Activated naive CD8-positive, alpha-beta T cell treated with anti-CD3 and anti-CD28 coated beads, Interleukin-2, amount 50 U/mL, for 24 hours (primary cell): ENCODE data around the gene MYL2.

Source experiments
- ATAC-seq: fragments of 150-1000 bp; cut with Tn5 transposase; one replicate; pipeline ENCODE4 v1.10.0; 2021
- DNase-seq: peaks from one replicate; pipeline ENCODE4 v3.0.0; 2021
- H3K27ac Mint-ChIP-seq: one replicate; pipeline ENCODE4 v1.8.0; 2021; ENCODE audit warnings: mild to moderate bottlenecking, mixed read lengths
- H3K27me3 Mint-ChIP-seq: one replicate; pipeline ENCODE4 v1.8.0; 2021; ENCODE audit warnings: mixed read lengths
- H3K36me3 Mint-ChIP-seq: one replicate; pipeline ENCODE4 v1.8.0; 2021; ENCODE audit warnings: low read depth, mixed read lengths
- H3K4me1 Mint-ChIP-seq: one replicate; pipeline ENCODE4 v1.8.0; 2021; ENCODE audit warnings: mixed read lengths
- H3K4me3 Mint-ChIP-seq: one replicate; pipeline ENCODE4 v1.8.0; 2021; ENCODE audit warnings: mild to moderate bottlenecking, moderate library complexity, mixed read lengths
- H3K9me3 Mint-ChIP-seq: one replicate; pipeline ENCODE4 v1.8.0; 2021; ENCODE audit warnings: mixed read lengths

Gene MYL2

GRCh38 chr12:110888256-110888991, 32.0 kb downstream of the MYL2 start:
- Mint-ChIP-seq H3K27me3 (peaks cover 5% of the 10 kb centered on the region), H3K4me3 (peak overlapping the region; percentile 85), H3K4me1 (peaks cover 7% of the 10 kb centered on the region), H3K9me3 (no peaks in the 10 kb centered on the region), H3K36me3 (no peaks in the 10 kb centered on the region), H3K27ac (no peak overlapping the region)
- DNase-seq = no peak
- ATAC-seq = no peak

GRCh38 chr12:110885152-110885840, 35.1 kb downstream of the MYL2 start:
- H3K27me3 Mint-ChIP-seq = peaks cover 3% of the 10 kb centered on the region
- H3K9me3 Mint-ChIP-seq = no peaks in the 10 kb centered on the region
- no peak overlapping the region for H3K4me3 Mint-ChIP-seq
- DNase-seq (no peak), ATAC-seq (no peak)
- H3K4me1 Mint-ChIP-seq = peaks cover 4% of the 10 kb centered on the region
- no peak overlapping the region for H3K27ac Mint-ChIP-seq
- no peaks in the 10 kb centered on the region for H3K36me3 Mint-ChIP-seq

GRCh38 chr12:110883251-110883650, 37.1 kb downstream of the MYL2 start:
- no peak for ATAC-seq
- Mint-ChIP-seq H3K9me3 (no peaks in the 10 kb centered on the region), H3K4me1 (peaks cover 4% of the 10 kb centered on the region), H3K27ac (no peak overlapping the region), H3K27me3 (peaks cover 3% of the 10 kb centered on the region), H3K36me3 (no peaks in the 10 kb centered on the region), H3K4me3 (no peak overlapping the region)
- no peak for DNase-seq

DNA sequence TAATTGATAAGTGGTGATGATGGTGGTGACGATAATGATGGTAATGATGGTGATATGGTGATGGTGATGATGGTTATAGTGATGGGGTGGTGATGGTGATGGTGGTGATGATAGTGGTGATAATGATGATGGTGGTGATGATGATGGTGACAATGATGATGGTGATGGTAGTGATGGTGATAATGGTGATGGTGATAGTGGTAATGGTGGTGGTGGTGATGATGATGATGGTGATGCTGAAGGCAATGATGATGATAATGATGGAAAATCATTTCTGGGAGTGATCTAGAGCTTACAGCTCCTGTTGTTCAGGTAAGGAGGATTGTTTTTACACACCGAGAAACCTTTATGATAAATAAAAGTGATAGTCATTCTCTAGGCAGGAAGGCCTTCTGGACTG, 39.7 kb downstream of the MYL2 start:
- DNase-seq (no peak), ATAC-seq (no peak)
- H3K27ac Mint-ChIP-seq = no peak overlapping the region
- no peaks in the 10 kb centered on the region for H3K36me3 Mint-ChIP-seq
- H3K9me3 Mint-ChIP-seq = no peaks in the 10 kb centered on the region
- no peak overlapping the region for H3K4me3 Mint-ChIP-seq
- H3K4me1 Mint-ChIP-seq = no peaks in the 10 kb centered on the region
- peaks cover 4% of the 10 kb centered on the region for H3K27me3 Mint-ChIP-seq

DNA sequence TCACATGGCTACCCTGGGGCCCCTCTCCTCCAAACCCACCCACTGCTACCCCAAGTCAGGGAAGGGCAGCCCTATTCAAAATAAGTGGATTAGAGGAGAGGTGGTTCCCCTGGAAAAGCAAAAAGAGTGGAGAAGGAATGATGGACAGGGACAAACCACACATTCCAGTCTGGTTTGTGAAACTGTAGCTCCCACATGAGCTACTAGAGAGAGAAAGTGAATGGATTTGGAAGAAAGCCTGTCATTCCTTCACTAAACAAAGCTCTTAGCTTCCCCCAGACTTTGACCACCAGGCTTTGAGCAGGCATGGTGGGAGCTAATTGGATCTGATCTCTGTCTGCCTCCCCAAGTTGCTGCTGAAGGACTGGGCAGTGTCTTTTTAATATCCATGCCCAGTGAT, 45.6 kb downstream of the MYL2 start:
- H3K27me3 Mint-ChIP-seq = peaks cover 4% of the 10 kb centered on the region
- ATAC-seq (no peak), DNase-seq (no peak)
- H3K4me3 Mint-ChIP-seq = no peak overlapping the region
- H3K4me1 Mint-ChIP-seq = no peaks in the 10 kb centered on the region
- H3K36me3 Mint-ChIP-seq = no peaks in the 10 kb centered on the region
- H3K9me3 Mint-ChIP-seq = no peaks in the 10 kb centered on the region
- no peak overlapping the region for H3K27ac Mint-ChIP-seq

- H3K4me3 Mint-ChIP-seq = no peak overlapping the region
- DNase-seq = no peak
- no peak overlapping the region for H3K27ac Mint-ChIP-seq
- H3K9me3 Mint-ChIP-seq = no peaks in the 10 kb centered on the region
- H3K4me1 Mint-ChIP-seq = no peaks in the 10 kb centered on the region
- H3K27me3 Mint-ChIP-seq = peaks cover 4% of the 10 kb centered on the region
- no peaks in the 10 kb centered on the region for H3K36me3 Mint-ChIP-seq
- ATAC-seq = no peak
These were observed 46.0 kb downstream of the MYL2 start for GRCh38 chr12:110874351-110874750.

DNA sequence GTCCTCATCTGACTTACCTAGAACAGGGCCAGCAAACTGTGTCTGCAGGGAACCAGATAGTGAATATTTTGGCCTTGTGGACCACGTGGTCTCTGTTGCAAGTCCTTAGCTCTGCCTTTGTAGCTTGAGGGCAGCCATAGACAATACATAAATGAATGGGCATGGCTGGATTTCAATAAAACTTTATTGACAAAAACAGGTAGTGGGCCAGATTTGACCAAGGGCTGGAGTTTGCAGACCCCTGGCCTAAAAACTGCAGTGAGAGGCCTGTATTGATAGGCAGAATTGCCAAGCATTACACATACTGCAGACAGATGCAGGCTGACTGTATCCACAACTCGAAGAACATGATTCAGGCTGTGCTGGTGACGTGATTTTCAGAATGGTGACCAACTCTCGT, 48.3 kb downstream of the MYL2 start:
- ATAC-seq (no peak), DNase-seq (no peak)
- Mint-ChIP-seq H3K4me1 (no peaks in the 10 kb centered on the region), H3K9me3 (no peaks in the 10 kb centered on the region), H3K27me3 (no peaks in the 10 kb centered on the region), H3K27ac (no peak overlapping the region), H3K4me3 (no peak overlapping the region), H3K36me3 (no peaks in the 10 kb centered on the region)

DNA sequence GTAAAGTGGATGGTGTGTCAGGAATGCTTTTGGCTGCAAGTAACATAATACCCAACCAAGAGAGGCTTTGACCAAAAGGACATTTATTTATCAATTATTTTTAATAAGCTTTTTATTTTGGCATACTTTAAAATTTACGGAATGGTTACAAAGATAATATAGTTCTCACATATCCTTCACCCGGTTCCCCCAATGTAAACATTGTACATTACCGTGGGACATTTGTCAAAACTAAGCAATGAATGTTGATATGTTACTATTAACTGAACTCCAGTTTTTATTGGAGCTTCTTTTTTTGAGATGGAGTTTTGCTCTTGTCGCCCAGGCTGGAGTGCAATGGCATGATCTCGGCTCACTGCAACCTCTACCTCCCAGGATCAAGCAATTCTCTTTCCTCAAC, 50.6 kb downstream of the MYL2 start:
- ATAC-seq = no peak
- Mint-ChIP-seq H3K27me3 (no peaks in the 10 kb centered on the region), H3K27ac (no peak overlapping the region), H3K4me1 (no peaks in the 10 kb centered on the region), H3K4me3 (no peak overlapping the region), H3K9me3 (no peaks in the 10 kb centered on the region), H3K36me3 (no peaks in the 10 kb centered on the region)
- DNase-seq = no peak

- ATAC-seq = no peak
- no peak for DNase-seq
- H3K9me3 Mint-ChIP-seq = no peaks in the 10 kb centered on the region
- H3K4me3 Mint-ChIP-seq = no peak overlapping the region
- H3K4me1 Mint-ChIP-seq = no peaks in the 10 kb centered on the region
- H3K27me3 Mint-ChIP-seq = no peaks in the 10 kb centered on the region
- H3K36me3 Mint-ChIP-seq = no peaks in the 10 kb centered on the region
- H3K27ac Mint-ChIP-seq = no peak overlapping the region
These were observed 51.4 kb downstream of the MYL2 start for GRCh38 chr12:110869026-110869425.

DNA sequence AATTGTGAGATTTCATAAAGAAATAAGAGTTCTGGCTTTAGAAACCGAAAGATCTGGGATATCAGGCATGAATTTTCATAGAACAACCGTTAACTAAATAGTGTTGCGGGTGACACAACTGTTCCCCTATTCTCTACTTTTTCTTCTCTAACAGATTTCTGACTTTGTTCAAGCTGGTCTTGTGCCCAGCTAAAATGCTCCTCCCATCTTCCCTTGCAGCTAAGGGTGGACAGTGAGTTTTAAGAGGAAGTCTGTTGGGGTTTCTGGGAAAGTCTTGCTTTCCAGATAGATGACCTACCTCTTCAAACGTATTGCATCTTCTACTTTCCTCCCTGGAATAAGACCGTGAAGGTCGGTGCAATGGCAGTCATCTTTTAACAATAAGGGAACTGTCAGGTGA, 54.9 kb downstream of the MYL2 start:
- no peak for ATAC-seq

DNA sequence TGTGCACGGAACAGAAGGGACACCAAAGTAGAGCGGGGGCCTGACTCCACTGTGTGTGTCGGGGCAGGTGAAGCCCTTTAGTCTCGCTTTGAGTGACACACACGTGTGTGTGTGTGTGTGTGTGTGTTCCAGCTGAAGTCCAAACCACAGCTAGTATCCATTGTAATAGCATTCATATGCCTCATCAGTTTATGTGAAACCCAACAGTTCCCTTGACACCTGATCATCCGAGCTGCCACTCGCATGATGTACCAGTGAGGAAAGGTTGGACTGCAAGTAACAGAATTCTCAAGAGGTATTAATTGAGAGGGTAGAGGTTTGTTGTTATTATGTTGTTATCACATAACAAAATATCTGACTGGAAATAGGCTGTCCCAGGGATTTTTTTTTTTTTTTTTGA, 57.2 kb downstream of the MYL2 start:
- no peaks in the 10 kb centered on the region for H3K36me3 Mint-ChIP-seq
- no peak for ATAC-seq

More for the DNA sequence above, 54.9 kb downstream of the MYL2 start:
- DNase-seq = no peak
- H3K4me1 Mint-ChIP-seq = peaks cover 3% of the 10 kb centered on the region
- H3K27me3 Mint-ChIP-seq = no peaks in the 10 kb centered on the region
- H3K27ac Mint-ChIP-seq = no peak overlapping the region
- no peaks in the 10 kb centered on the region for H3K36me3 Mint-ChIP-seq
- no peaks in the 10 kb centered on the region for H3K9me3 Mint-ChIP-seq
- no peak overlapping the region for H3K4me3 Mint-ChIP-seq

DNA sequence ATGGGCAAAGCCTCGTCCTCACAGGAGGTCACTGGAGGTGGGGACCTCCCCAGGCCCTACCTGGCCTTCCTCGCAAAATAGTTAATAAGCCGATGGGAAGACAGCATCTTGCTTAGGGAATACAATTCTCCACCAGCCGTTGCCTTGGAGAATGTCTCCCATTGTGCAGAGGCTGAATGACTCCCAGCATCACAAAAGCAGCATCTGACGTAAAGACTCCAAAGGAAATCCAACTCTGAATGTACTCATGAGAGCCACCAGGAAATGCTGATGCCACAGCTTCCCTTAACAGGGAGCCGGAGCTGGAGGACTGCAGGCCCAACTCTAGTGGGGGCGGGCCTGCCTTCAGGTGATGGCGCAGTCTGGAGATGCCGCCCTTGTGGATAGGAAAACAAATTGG, 58.0 kb downstream of the MYL2 start:
- Mint-ChIP-seq H3K27me3 (no peaks in the 10 kb centered on the region), H3K4me3 (no peak overlapping the region)

More for the DNA sequence above, 57.2 kb downstream of the MYL2 start:
- no peaks in the 10 kb centered on the region for H3K9me3 Mint-ChIP-seq
- DNase-seq = no peak
- H3K27ac Mint-ChIP-seq = no peak overlapping the region
- H3K27me3 Mint-ChIP-seq = no peaks in the 10 kb centered on the region
- peaks cover 3% of the 10 kb centered on the region for H3K4me1 Mint-ChIP-seq
- no peak overlapping the region for H3K4me3 Mint-ChIP-seq

GRCh38 chr12:110861729-110862128, 58.6 kb downstream of the MYL2 start:
- H3K36me3 Mint-ChIP-seq = no peaks in the 10 kb centered on the region
- DNase-seq (no peak), ATAC-seq (no peak)
- H3K4me3 Mint-ChIP-seq = no peak overlapping the region
- H3K27ac Mint-ChIP-seq = no peak overlapping the region
- H3K4me1 Mint-ChIP-seq = peaks cover 3% of the 10 kb centered on the region
- no peaks in the 10 kb centered on the region for H3K27me3 Mint-ChIP-seq
- H3K9me3 Mint-ChIP-seq = no peaks in the 10 kb centered on the region

More for the DNA sequence above, 58.0 kb downstream of the MYL2 start:
- peaks cover 3% of the 10 kb centered on the region for H3K4me1 Mint-ChIP-seq
- DNase-seq (no peak), ATAC-seq (no peak)
- no peaks in the 10 kb centered on the region for H3K9me3 Mint-ChIP-seq
- no peak overlapping the region for H3K27ac Mint-ChIP-seq
- no peaks in the 10 kb centered on the region for H3K36me3 Mint-ChIP-seq
